Breast epithelium (tissue), 4 donors: ENCODE measurements around the gene TCF4. TPM values are rescaled to one million over a fixed set of nuclear protein-coding genes. Genes with fewer than 3 reads are reported as not detected.
A peak's percentile ranks its signal among the peaks of the same experiment; 100 is the strongest.

Experiments
- DNase-seq, 2 donors: peaks; one replicate each; pipeline ENCODE4 v3.0.0-alpha.2; 2019; ENCODE audit warnings: low spot score in 2 of 2
- H3K27ac ChIP-seq, 2 donors: fragments of 200-600 bp; sonication (generic) in 1 of 2; one replicate each; pipeline ENCODE4 v1.5.1; 2016 to 2019; ENCODE audit warnings: mild to moderate bottlenecking in 1 of 2
- H3K27me3 ChIP-seq, 2 donors: fragments of 200-600 bp; sonication (generic) in 1 of 2; one replicate each; pipeline versions ENCODE4 v1.5.1 to v1.6.0; 2017 to 2019; ENCODE audit warnings: control low read depth in 1 of 2, mild to moderate bottlenecking in 1 of 2
- H3K36me3 ChIP-seq: fragments of 200-600 bp; one replicate; pipeline ENCODE4 v1.5.1; 2019
- H3K4me1 ChIP-seq, 2 donors: fragments of 200-600 bp; sonication (generic); one replicate each; pipeline ENCODE4 v1.5.1; 2016 to 2019; ENCODE audit warnings: control low read depth in 1 of 2
- H3K4me3 ChIP-seq, 3 donors: fragments of 200-600 bp; sonication (generic); 1 replicate in 2 of 3; 2 replicates in 1 of 3; pipeline ENCODE4 v1.5.1; 2016 to 2019; ENCODE audit warnings: mild to moderate bottlenecking in 3 of 3, moderate library complexity in 2 of 3
- H3K9me3 ChIP-seq, 2 donors: fragments of 200-600 bp; sonication (generic) in 1 of 2; one replicate each; pipeline ENCODE4 v1.5.1; 2016 to 2019; ENCODE audit warnings: control low read depth in 1 of 2
- POLR2A ChIP-seq: fragments of 450-650 bp; IDR thresholded peaks from one replicate; pipeline ENCODE4 v1.6.1; 2016; ENCODE audit warnings: antibody characterized with exemption, mild to moderate bottlenecking, moderate library complexity
- POLR2AphosphoS5 ChIP-seq, 3 donors: sonication (generic); formaldehyde crosslinking; IDR thresholded peaks; one replicate each; pipeline ENCODE4 v1.6.1; 2017; ENCODE audit warnings: antibody characterized with exemption in 3 of 3
- intact Hi-C: fragments of 100-400 bp; cut with DNase I; formaldehyde crosslinking; loops from one replicate; pipeline ENCODE4 v1.15.1; 2023; ENCODE audit warnings: low total_unique reads
- total RNA-seq, 3 donors: library from RNA; depleted of rRNA; stranded (reverse); fragments of >200 nt; gene quantifications; one replicate each; pipeline ENCODE4 v1.1.0, GENCODE V29; 2016
- TF ChIP-seq, protein P1 (sequence below), 3 donors: fragments of 450-650 bp; IDR thresholded peaks; one replicate each; pipeline ENCODE4 v1.5.1; 2016 to 2017; ENCODE audit warnings: antibody characterized with exemption in 3 of 3, mild to moderate bottlenecking in 3 of 3, moderate library complexity in 3 of 3

The TCF4 gene
- total RNA-seq, 3 donors from 2014 or later = 79.6 to 133 (median 114) TPM

DNA sequence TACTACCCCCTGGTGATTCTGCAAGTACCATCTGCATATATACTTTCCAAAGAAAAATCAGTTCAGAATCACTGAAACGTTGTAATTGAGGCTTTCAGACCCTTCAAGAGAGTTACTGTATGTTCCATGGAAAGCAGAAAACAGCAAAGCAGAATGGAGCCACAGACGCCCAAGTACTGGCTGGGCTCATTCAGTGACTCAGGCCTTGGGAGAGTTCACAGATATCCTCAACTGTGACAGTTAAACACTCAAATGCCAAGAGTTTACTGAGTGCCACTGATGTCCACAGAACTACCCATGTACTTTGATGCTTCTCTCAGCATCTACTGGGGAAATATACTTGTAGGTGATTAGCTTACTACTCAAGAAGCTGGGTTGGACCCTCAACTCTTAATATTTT, 303.4 kb downstream of the TCF4 start:
- no peaks in the 10 kb centered on the region for H3K9me3 ChIP-seq
- H3K4me1 ChIP-seq = no peaks in the 10 kb centered on the region
- DNase-seq = no peak
- peak overlapping the region in 1 of 2 donors; percentile 12 for H3K27ac ChIP-seq
- no peaks in the 10 kb centered on the region for H3K27me3 ChIP-seq
- no peak overlapping the region for H3K4me3 ChIP-seq
- TF ChIP-seq, protein P1, sequence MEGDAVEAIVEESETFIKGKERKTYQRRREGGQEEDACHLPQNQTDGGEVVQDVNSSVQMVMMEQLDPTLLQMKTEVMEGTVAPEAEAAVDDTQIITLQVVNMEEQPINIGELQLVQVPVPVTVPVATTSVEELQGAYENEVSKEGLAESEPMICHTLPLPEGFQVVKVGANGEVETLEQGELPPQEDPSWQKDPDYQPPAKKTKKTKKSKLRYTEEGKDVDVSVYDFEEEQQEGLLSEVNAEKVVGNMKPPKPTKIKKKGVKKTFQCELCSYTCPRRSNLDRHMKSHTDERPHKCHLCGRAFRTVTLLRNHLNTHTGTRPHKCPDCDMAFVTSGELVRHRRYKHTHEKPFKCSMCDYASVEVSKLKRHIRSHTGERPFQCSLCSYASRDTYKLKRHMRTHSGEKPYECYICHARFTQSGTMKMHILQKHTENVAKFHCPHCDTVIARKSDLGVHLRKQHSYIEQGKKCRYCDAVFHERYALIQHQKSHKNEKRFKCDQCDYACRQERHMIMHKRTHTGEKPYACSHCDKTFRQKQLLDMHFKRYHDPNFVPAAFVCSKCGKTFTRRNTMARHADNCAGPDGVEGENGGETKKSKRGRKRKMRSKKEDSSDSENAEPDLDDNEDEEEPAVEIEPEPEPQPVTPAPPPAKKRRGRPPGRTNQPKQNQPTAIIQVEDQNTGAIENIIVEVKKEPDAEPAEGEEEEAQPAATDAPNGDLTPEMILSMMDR (IDR thresholded peaks at IDR 0.05) = no peak
- no peak for TF ChIP-seq POLR2A
- TF ChIP-seq POLR2AphosphoS5 (IDR thresholded peaks at IDR 0.05) = no peak
- intact Hi-C loops = no loop called here
- no peaks in the 10 kb centered on the region for H3K36me3 ChIP-seq

DNA sequence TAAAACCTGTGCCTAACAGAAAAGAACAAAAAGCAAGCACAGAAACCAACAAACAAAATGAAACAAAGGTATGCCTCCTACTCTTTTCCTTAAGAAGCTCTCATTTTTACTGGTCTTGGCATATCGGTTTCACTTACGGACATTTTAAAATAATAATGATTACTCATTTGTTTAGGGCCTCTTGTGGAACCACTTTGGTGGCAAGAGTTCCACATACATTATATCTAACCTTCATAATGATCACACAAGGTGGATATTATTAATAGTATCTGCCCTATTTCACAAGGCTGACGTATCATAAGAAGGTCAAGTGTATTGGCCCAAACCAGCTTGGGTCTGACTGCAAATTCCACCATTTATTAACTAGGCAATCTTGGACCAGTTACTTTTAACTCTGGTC, 304.7 kb downstream of the TCF4 start:
- intact Hi-C loops = no loop called here
- no peak for TF ChIP-seq POLR2AphosphoS5 (IDR thresholded peaks at IDR 0.05)
- TF ChIP-seq, protein P1 (IDR thresholded peaks at IDR 0.05) = no peak
- TF ChIP-seq POLR2A = no peak
- Histone ChIP-seq H3K27me3 (no peaks in the 10 kb centered on the region), H3K27ac (no peak overlapping the region), H3K9me3 (no peaks in the 10 kb centered on the region), H3K4me3 (no peak overlapping the region), H3K36me3 (no peaks in the 10 kb centered on the region), H3K4me1 (no peaks in the 10 kb centered on the region)
- DNase-seq = no peak

DNA sequence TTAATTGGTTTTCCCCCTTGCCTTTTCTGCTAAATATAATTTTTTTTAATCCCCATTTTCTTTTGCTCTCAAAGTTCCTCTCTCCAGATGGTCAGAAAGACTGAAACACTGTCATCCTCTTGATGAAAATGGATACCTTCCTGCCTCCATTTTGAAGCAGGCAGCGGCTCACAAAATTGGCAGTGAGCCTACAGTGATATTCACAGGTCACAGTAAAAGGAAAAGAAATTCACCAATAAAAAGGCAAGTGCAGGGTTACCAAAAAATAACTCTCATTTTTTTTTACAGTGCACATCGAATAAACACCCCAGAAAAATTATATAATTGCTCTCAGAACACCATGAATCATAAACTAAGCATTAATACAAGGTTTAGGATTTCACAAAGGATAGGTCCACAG, 307.5 kb downstream of the TCF4 start:
- TF ChIP-seq, protein P1 (IDR thresholded peaks at IDR 0.05) = no peak
- no peak for TF ChIP-seq POLR2AphosphoS5 (IDR thresholded peaks at IDR 0.05)
- TF ChIP-seq POLR2A = no peak
- Histone ChIP-seq H3K36me3 (no peaks in the 10 kb centered on the region), H3K27ac (no peak overlapping the region)

DNA sequence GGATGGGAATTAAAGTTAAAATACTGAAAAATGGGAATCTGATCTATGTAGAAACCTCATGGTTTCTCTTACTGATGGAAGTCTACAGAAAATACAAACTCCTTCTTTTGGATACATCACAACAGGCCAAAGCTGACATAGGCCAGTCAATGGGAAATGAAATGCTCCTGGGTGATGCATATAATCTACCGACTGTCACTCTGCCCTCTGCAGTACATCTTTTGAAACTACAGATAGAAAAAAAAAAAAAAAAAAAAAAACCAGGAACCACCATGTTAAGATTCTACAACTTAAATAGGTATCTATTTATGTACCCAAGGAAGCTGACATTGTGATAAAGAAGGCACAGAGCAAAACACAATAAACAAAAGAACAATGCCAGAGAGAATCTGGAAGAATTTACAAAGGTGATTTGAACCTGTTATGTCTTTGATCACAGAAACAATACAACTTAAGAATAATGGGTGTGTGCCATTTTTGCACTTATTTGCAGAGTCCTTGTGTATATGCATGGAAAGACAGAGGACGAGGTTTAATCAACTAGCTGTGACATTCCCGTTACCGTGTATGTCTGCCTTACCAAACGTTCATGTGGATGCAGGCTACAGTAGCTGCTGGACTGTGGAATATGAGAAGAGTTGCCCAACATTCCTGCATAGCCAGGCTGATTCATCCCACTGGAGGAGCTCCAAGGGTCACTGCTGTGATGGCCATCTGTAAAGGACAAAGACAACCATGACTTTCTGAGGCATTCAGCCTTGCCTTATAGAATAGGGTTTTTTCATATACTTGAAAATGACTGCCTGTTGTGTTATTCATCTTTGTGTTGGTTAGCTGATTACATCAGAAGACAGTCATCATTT, 312.7 kb downstream of the TCF4 start:
- no peaks in the 10 kb centered on the region for H3K9me3 ChIP-seq
- no peak for TF ChIP-seq POLR2AphosphoS5 (IDR thresholded peaks at IDR 0.05)
- TF ChIP-seq, protein P1 (IDR thresholded peaks at IDR 0.05) = no peak
- TF ChIP-seq POLR2A = no peak
- no peak overlapping the region for H3K27ac ChIP-seq
- intact Hi-C loops = no loop called here
- H3K27me3 ChIP-seq = no peaks in the 10 kb centered on the region
- H3K4me1 ChIP-seq = no peaks in the 10 kb centered on the region
- H3K36me3 ChIP-seq = no peaks in the 10 kb centered on the region
- H3K4me3 ChIP-seq = no peak overlapping the region
- DNase-seq = no peak

More for the DNA sequence above, 307.5 kb downstream of the TCF4 start:
- no peaks in the 10 kb centered on the region for H3K27me3 ChIP-seq
- no peak for DNase-seq
- intact Hi-C loops = no loop called here
- H3K4me1 ChIP-seq = no peaks in the 10 kb centered on the region
- no peaks in the 10 kb centered on the region for H3K9me3 ChIP-seq
- no peak overlapping the region for H3K4me3 ChIP-seq

DNA sequence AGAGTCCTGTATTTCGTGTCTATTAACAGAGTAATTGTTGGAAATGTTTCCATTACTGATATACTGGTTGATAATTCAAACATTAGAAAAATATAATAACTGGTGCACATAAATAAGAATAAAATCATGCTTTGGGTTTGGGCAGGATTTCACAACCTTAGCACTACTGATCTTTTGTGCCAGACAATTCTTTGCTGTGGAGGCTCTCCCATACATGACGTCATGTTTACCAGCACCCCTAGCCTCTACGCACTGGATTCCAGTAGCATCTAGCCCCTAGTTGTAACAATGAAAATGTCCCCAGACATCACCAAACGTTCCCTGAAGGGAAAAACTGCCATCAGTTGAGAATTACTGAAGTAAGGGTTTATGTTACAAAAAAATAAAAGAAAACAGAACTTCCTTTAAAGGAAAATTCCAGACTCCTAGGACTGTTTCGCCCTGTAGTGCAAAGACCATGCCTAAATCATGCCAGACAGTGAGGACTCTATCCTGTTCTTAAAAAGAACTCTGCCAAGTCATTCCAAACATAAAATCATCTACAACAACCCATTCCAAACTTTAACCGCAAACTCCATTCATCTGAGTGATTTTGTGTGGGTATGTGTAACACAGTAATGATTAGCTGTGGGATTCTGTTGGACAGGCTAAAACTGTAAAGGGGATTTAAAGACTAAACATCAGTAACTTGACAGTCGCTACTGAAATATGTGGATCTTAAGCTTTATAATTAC, 315.3 kb downstream of the TCF4 start:
- H3K36me3 ChIP-seq = no peaks in the 10 kb centered on the region
- no peak for DNase-seq

More for the DNA sequence above, 315.3 kb downstream of the TCF4 start:
- no peak overlapping the region for H3K4me3 ChIP-seq
- peak overlapping the region; percentile 52 to 54 for H3K27ac ChIP-seq
- TF ChIP-seq, protein P1 (IDR thresholded peaks at IDR 0.05) = no peak
- TF ChIP-seq POLR2A = no peak
- TF ChIP-seq POLR2AphosphoS5 (IDR thresholded peaks at IDR 0.05) = no peak
- intact Hi-C loops = no loop called here
- no peaks in the 10 kb centered on the region for H3K27me3 ChIP-seq
- no peaks in the 10 kb centered on the region for H3K4me1 ChIP-seq
- no peaks in the 10 kb centered on the region for H3K9me3 ChIP-seq
